Tongue (tissue), 2 donors: ENCODE data around the gene FKBP6. TPM values are rescaled to one million over a fixed set of nuclear protein-coding genes. Genes with fewer than 3 reads are reported as not detected.
"Not testable (repeated sequence)": the region's sequence is repeated elsewhere in the genome, so short reads cannot be mapped to it uniquely, and the experiment has no call there.

Experiments
- DNase-seq: peaks from one replicate; pipeline ENCODE4 v3.0.0-alpha.2; 2015
- total RNA-seq: library from RNA; depleted of rRNA; stranded (reverse); fragments of >200 nt; gene quantifications from one replicate; pipeline ENCODE4 v1.2.3, GENCODE V29; 2014

Gene FKBP6
- total RNA-seq, 1 donor from 2014 or later = not detected

DNA sequence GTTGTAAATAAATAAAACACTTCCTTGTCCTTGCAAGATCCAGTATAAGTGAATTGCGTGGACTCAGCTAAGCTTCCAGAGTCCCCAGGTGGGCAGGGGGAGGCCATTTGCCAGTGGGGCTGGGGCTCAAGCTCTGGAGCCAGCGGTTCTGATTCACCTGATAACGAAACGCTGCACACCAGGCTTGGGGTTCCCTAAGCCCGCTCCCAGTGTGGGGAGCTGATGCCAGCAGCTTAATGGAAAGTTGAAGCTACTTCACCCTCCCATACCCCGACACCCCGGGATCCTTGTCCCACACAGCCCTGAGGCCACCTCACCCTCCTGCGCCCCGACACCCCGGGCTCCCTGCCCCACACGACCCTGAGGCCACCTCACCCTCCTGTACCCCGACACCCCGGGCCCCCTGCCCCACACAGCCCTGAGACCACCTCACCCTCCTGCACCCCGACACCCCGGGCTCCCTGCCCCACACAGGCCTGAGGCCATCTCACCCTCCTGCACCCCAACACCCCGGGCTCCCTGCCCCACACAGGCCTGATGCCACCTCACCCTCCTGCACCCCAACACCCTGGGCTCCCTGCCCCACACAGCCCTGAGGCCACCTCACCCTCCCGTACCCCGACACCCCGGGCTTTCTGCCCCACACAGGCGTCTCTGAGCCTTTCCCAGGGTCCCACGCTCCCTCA, 30.8 kb downstream of the FKBP6 start:
- no peak for DNase-seq

GRCh38 chr7:73359306-73359705, 31.3 kb downstream of the FKBP6 start:
- no peak for DNase-seq

DNA sequence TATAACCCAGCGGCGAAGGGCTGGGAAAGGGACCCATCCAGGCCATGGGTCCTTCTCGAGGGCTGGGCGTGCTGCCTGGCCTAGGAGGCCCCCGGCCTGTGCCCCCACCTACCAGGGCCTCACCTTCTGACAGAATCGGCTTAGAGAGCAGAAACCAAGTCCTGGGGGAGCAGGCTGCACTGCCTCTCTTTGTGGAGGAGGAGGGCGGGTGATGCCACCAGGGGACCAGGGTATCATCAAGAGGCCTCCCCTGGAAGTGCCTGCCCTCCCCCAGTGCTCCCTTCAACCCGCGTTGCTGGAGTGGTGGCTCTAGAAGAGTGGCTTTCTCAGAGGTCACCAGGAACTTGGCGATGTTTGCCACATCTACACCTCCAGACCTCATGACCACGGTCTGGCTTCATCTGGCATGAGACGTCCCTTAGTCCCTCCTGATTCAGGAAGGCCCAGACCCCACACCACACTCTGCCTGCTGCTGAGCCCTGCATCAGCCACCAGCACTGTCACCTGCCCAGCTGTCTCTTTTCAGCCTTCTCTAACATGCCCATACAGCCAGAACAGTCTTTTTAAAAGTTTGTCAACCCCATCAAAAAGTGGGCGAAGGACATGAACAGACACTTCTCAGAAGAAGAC, 31.9 kb downstream of the FKBP6 start:
- DNase-seq = no peak

GRCh38 chr7:73360590-73360989, 32.6 kb downstream of the FKBP6 start:
- not testable (repeated sequence) for DNase-seq

- DNase-seq = no peak
These were observed 35.5 kb downstream of the FKBP6 start for GRCh38 chr7:73363225-73364005.

DNA sequence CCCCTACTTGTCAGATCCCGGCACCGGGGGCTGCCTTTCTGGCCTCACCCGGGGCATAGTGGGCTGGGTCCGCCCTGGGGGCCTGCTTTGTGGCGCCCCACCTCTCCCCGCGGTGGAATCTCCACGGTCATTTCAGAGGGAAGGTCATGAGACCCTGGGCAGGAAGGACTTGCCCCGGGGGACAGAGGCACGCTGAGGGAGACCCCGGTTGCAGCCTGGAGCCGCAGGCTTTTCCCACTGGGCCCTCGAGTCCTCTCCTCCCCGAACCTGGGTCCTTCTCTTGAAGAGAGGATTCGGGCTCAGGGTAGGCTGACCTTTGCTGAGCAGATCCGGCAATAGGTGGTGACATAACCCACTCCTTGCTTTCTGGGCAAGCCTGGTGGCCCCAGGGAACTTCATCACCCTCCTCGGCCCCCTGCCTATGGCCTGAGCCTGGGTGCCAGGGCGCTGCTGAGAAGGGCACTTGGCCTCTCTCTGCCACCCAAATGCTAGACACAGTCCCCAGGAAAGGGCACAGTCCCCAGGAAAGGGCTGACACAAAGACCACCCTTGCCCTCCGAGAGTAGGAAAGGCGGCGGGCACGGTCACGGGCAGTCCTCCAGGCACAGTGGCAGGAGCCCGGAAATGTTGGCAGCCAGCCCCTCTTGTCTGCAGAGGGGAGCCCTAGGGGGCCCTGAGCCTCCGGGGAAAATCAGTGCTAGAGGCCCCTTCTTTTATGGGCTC, 36.2 kb downstream of the FKBP6 start:
- no peak for DNase-seq

GRCh38 chr7:73366127-73366526, 38.2 kb downstream of the FKBP6 start:
- DNase-seq = no peak

GRCh38 chr7:73366990-73367389, 39.0 kb downstream of the FKBP6 start:
- DNase-seq = peak; percentile 51

DNA sequence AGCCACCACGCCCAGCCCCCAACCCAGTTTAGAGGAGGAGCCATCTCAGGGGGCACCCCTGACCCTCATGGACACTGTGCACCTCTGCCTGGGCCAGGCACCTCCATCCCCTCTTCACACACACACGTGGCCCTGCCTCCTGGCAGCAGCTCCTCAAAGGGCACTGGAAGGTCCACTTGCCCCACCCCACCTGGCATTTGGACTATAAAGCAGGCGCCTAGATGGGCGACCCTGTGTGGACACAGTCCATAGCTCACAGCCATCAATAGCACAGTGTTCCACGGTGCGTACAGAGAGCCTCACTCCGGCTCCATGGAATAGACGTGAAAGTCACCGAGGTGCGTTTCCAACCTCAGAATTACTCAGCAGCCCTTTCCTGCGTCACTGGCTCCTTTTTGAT, 41.0 kb downstream of the FKBP6 start:
- DNase-seq = no peak

DNA sequence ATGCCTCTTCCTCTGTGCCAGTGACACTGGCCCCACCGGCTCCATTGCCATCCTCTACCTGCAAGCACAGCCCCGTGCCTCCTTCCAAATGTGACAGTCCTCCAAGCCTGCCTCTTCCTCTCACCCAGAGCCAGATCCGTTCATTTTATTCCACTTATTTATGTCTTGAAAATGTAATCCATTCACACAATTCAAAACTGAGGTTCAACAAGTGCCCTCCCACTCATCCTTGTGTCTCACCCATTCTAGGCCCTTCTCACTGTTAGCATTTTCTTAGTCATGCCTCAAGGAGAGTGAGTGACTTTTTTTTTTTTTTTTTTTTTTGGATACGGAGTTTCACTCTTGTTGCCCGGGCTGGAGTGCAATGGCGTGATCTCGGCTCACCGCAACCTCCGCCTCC, 41.7 kb downstream of the FKBP6 start:
- DNase-seq = no peak

DNA sequence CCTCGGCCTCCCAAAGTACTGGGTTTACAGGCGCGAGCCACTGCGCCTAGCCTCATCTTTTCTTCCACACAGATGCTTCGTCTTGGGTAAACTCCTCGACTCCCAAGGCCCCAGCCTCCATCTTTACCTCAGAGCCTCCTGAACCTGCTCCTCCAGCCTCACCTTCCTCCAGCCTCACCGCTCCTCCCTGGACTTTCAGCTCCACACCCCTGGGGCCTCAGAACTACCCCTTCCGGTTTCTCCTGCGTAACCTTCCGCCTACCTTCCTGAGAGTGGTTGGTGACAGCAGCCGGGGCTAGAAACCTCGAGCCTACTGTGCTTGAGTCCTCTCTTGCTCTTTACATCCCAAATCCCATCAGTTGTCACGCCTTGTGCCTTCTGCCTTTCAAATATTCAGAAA, 45.8 kb downstream of the FKBP6 start:
- DNase-seq = no peak

DNA sequence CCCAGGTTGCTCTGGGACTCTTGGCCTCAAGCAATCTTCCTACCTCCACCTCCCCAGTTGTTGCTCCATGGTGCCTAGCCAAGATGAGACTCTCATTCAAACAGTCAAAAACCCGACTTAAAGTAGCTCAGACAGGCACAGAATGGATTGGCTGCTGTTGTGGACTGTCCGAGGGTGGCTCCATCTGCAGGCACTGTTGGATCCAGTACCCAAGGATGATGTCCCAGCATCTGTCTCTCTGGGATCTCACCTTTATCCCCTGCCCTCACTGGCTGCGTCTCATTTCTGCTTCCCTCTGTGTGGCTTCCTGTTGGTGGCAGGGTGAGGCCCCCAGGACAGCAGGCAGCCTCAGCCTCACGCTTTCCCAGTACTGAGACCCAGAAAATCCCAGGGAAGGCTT, 48.3 kb downstream of the FKBP6 start:
- DNase-seq = not testable (repeated sequence)

DNA sequence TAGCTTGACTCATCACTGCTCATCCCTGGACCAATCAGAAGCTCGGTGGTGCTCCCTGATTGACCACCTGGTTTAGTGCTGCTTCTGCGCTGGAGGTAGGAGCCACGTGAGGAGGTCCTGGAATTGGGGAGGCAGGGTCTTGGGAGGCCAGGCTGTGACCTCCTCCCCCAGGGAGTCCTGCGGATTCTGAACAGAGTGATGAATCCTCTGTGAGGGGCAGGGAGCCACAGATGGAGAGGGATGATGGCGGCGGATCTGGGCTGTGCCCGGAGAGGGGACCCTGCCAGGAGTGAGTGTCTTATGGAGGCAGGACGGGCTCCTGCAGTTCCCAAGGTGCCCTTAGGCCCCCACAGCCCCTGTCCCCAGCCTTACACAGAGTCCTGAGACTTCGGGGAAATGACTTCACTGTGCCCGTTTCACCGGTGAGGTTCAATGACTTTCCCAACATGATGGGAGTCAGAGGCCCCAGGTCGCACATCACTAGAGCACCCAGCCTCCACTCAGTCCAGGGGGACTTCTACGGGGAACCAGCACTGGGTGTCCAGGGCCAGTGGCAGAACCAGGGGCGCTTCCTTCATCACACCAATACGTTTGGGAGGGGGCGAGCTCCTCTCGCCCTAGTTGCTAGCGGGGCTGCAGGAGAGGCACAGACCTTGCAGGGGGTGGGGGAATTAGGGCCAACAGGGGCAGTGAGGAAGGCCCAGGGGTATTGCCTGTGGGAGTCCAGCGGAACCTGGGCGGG, 48.9 kb downstream of the FKBP6 start:
- no peak for DNase-seq

DNA sequence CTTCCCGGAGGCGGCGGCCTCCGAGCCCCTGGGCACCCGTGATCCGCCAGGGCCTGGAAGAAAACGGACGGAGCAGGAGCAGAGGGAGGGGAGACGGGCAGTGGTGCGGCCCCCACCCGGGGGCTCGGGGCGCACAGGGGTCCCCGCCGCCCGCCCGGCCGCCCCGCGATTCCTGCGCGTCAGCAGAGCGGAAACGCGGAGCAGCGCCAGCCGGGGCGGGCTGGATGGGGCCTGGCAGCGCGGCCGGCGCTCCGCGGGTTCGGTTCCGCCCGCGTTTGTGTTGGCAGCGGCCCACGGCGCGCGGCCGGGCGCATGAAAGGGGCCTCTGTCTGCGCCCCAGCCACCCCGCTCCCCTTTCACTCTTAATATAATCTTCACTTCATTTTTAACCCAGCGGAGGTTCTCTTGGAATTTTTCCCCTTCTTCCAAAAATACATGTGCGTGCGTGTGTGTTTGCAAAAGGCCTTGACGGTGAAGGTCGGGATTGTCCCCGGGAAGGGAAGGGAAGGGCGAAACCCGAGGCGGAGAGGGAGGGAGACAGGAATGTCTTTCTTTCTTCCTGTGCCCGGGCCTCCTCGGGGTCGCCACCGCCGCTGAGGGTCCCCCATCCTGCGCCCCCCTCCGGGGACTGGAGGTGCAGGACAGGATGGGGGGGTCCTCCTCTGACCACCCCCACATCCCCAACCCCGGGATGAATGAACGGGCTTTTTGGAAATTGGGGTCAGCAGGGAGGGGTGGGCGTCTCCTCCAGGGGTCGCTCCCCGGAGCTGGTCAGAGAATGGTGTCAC, 49.6 kb downstream of the FKBP6 start:
- DNase-seq = peak; percentile 36

DNA sequence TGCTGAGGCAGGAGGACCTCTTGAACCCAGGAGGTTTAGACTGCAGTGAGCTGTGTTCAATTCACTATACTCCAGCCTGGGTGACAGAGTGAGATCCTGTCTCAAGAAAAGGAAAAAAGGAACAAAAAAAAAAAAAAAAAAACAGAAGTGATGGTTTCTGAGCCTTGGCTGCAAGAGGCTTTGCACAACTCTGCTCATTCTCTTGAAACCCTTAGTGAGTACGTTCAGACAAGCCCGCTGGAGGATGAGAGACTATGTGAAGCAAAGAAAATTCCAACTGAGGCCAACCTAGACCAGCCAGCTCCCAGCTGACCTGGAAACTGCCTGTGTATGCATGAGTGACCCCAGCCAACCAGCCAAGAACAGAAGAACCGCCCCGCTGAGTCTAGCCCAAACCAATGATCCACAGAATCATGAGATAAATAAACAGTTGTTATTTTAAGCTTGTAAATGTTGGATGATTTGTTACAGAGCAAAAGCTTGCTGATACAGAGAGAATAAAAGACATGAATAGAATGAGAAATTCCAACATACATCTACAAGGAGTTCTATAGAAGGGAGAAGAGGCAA, 55.1 kb downstream of the FKBP6 start:
- DNase-seq = no peak

DNA sequence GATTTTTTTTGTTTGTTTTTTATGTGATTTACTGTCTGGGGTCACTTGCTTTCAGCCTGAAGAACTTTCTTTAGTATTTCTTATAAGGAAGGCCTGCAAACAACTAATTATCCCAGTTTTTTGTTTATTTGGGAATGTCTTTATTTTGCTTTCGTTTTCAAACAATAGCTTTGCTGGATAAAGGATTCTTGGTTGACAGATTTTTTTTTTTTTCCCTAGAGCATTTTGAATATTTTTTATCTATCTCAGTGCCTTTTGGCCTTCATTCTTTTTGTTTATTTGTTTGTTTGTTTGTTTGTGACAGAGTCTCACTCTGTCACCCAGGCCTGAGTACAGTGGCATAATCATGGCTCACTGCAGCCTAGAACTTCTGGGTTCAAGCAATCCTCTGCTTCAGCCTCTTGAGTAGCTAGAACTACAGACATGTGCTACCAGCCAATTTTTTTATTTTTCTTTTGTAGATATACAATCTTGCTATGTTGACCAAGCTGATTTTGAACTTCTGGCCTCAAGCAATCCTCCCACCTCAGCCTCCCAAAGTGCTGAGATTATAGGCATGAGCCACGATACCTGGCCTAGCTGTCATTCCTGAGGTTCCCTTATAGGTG, 59.4 kb downstream of the FKBP6 start:
- no peak for DNase-seq

DNA sequence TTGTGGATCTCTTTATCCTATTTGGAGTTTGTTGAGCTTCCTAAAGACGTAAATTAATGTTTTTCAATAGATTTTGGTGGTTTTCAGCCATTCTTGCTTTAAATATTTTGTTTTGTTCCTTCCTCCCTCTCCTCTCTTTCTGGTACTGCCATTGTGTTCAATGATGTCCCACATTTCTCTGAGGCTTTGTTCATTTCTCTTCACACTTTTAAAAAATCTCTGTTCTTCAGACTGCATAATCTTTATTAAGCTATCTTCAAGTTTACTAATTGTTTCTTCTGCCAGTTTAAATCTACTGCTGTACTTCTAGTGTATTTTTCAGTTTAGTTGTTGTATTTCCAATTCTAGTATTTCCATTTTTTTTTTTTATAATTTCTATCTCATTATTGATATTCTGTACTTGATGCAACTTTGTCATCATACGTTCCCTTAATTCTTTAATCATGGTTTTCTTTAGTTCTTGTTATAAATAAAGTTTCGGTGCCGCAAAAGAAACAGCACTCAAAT, 60.0 kb downstream of the FKBP6 start:
- DNase-seq = no peak

GRCh38 chr7:73391396-73391795, 63.4 kb downstream of the FKBP6 start:
- no peak for DNase-seq

- DNase-seq = no peak
These were observed 66.5 kb downstream of the FKBP6 start for GRCh38 chr7:73394422-73394821.
